IPS DF 19.7 (cell line): ENCODE results near the gene OR52L1.

Source experiments
- DNase-seq: peaks from one replicate; pipeline ENCODE4 v3.0.0-alpha.2; 2013; ENCODE audit warnings: low read depth, low spot score

The OR52L1 gene

GRCh38 chr11:5940748-5941147 lies 46.0 kb downstream of the OR52L1 start:
- DNase-seq: no peak

DNA sequence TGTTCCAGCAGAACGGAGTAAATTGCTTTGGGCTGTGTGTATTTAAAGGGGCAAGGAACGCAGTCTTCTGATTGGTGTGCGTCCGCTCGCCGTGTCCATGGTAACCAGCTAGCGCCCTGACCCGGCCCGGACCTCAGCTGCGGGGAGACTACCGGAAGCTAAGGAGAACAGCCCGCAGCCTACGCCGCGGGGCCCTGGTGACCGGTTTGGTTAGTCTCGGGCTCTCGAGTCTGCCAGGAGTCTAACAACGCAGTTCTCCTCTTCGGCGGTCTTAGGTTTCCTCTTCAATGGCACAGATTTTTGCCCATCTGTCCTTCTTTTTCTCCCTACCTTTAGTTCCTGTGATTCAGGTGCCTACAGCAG lies 48.2 kb downstream of the OR52L1 start:
- no peak for DNase-seq

DNA sequence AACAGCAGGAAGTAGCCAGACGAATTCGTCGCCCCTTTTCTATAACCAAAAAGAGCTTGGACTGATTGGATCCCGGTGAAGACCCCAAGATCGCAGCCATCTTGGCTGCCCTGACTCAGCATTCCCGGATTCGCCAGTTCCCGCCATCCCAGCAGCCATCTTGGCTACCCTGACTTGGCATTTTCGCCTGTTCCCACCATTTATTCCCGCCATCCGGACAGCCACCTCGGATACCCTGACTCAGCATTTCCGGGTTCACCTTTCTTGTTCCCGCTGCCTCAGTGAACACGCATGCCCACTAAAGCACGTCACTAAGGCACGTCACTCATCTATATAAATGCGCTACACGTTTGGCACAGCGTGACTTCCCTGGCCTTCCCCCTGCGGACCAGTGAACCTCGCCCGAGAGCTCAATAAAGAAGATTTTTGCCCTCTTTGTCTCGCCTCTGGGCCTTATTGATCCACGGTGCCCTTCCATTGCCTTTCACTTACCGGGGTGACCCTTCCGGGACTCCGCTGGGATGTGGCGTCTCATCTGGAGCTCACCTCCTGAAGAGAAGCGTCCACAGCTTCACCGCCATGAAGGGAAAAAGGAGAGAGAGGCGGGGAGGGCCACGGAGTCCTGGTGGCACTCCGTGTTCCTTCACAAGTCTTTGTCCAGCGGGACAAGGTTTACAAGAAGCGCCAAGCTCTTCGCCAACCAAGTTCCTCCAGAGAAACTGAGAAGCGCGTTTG lies 48.8 kb downstream of the OR52L1 start:
- DNase-seq: no peak
